HUES6 (cell line): ENCODE data around the gene TMEM242.

Experiments
- H3K27ac ChIP-seq: 2 replicates; pipeline ENCODE4 v1.7.0; 2013; ENCODE audit warnings: low read depth, mild to moderate bottlenecking, low read length, inconsistent platforms
- H3K27me3 ChIP-seq: 2 replicates; pipeline ENCODE4 v1.6.1; 2013; ENCODE audit warnings: low read length; ENCODE audit not compliant: control insufficient read depth, insufficient read depth
- H3K36me3 ChIP-seq: 2 replicates; pipeline ENCODE4 v1.6.1; 2013; ENCODE audit warnings: low read length; ENCODE audit not compliant: control insufficient read depth, insufficient read depth
- H3K4me1 ChIP-seq: 2 replicates; pipeline ENCODE4 v1.6.1; 2013; ENCODE audit warnings: low read length; ENCODE audit not compliant: control insufficient read depth, insufficient read depth
- H3K4me3 ChIP-seq: 2 replicates; pipeline ENCODE4 v1.5.1; 2013; ENCODE audit warnings: low read depth, low read length
- H3K9ac ChIP-seq: one replicate; pipeline ENCODE4 v1.6.1; 2013; ENCODE audit warnings: mild to moderate bottlenecking, low read length
- H3K9me3 ChIP-seq: 2 replicates; pipeline ENCODE4 v1.6.1; 2013; ENCODE audit warnings: low read depth, low read length; ENCODE audit not compliant: control insufficient read depth, insufficient read depth

Gene TMEM242

GRCh38 chr6:157240059-157240959 is 83.0 kb downstream of the TMEM242 start:
- Histone ChIP-seq H3K9ac (no peak overlapping the region), H3K4me1 (peaks cover 21% of the 10 kb centered on the region), H3K4me3 (no peak overlapping the region), H3K27ac (no peak overlapping the region), H3K36me3 (no peaks in the 10 kb centered on the region), H3K9me3 (peaks cover 4% of the 10 kb centered on the region; the same call in 1 of the 2 replicates), H3K27me3 (peaks cover 41% of the 10 kb centered on the region)

GRCh38 chr6:157239671-157240058 is 83.7 kb downstream of the TMEM242 start:
- Histone ChIP-seq H3K27me3 (peaks cover 47% of the 10 kb centered on the region), H3K36me3 (no peaks in the 10 kb centered on the region), H3K27ac (no peak overlapping the region), H3K9ac (no peak overlapping the region), H3K4me3 (no peak overlapping the region), H3K4me1 (peaks cover 21% of the 10 kb centered on the region), H3K9me3 (peaks cover 4% of the 10 kb centered on the region; the same call in 1 of the 2 replicates)
